ENCODE results near the gene BRICD5.
"Not testable (repeated sequence)": the region's sequence is repeated elsewhere in the genome, so short reads cannot be mapped to it uniquely, and the experiment has no call there.

The BRICD5 gene

DNA sequence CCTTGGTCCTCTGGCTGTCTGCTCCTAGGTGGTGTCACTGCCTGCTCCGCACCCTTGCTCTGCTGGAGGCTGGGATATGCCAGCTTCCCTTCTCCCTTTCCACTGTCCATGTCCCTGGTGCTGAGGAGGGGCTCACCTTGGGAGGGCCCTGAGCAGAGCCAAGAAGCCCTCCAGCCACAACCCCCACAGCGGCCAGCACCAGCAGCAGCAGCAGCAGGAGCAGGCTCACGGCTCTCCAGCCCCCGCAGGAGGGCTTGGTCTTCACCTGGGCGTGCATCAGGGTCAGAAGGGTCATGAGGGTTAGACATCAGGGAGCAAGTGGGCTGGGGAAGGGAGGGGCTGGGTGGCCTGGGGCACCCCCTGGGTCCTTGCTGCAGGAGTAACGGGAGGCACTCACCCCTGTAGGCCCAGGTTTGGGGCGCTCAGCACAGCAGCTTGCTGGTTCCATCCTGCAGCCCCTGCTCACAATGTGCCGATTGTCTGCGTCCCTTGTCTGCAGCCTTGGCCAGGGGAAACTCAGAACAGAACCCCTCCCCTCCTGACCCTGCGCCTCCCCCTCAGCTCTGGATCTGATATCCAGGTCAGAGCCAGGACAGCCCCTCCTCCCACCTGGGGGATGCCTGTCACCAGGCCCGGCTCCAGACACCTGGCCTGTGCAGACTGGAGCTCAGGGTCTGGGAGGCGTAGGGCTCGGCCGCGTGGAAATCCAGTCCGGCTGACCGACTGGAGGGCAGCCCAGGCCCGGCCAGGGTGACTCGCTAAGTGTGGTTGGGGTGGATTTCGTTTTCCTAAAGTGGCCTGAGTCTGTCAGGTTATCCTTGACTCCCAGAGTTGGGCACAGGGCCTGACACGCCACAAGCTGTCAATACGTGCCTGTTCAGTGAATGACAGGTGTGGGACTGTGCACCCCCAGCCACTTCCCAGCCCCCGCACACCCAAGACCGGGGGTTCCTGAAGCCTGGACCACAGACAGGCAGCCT lies at the start of gene BRICD5:
BRICD5 (minus strand) TSS at position 478 of the 980 bp plus-strand sequence; CDS start at position 448, 30 bp downstream.
- DNase-seq = no peak

DNA sequence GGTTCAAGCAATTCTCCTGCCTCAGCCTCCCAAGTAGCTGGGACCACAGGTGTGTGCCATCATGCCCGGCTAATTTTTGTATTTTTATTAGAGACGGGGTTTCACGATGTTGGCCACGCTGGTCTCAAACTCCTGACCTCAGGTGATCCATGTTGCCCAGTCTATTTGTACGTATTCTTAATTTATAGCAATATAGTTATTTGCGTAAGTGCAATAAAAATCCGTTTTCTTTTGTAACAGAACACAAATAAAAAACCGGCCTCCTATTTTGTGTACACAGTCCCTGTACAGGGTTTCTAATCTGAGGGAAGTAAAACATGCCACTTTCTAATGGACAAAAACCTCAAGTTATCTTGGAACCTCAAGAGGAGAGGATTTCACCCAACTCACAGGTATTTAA lies 49.6 kb upstream of the BRICD5 start:
- DNase-seq = no peak

DNA sequence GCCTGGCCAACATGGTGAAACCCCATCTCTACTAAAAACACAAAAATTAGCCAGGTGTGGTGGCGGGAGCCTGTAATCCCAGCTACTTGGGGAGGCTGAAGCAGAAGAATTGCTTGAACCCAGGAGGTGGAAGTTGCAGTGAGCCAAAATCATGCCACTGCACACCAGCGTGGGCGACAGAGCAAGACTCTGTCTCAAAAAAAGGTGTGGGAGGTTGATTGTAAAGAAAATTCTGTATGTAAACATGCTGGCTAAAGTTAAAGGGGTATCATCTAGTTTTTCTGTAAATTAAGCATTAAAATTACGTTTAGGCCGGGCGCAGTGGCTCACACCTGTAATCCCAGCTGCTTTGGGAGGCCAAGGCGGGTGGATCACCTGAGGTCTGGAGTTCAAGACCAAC lies 47.9 kb upstream of the BRICD5 start:
- not testable (repeated sequence) for DNase-seq

DNA sequence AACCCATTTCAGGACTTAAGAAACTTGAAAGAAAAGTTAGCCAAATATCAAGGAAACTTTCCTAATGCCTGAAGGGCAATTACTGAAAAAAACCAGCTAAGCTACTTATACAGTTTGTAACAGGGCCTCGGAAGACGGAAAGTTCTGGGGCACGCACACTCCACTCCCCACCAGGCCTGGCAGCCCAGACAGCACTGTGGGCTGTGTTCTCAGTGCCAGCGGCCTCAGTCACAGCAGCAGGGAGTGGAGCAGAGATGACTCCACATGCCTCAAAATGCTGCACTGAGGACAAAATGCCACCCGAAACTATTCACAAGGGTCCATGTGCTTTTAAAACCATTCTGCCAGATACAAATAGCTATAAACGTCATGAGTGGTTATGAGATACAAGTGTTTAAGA lies 47.1 kb upstream of the BRICD5 start:
- DNase-seq = no peak

DNA sequence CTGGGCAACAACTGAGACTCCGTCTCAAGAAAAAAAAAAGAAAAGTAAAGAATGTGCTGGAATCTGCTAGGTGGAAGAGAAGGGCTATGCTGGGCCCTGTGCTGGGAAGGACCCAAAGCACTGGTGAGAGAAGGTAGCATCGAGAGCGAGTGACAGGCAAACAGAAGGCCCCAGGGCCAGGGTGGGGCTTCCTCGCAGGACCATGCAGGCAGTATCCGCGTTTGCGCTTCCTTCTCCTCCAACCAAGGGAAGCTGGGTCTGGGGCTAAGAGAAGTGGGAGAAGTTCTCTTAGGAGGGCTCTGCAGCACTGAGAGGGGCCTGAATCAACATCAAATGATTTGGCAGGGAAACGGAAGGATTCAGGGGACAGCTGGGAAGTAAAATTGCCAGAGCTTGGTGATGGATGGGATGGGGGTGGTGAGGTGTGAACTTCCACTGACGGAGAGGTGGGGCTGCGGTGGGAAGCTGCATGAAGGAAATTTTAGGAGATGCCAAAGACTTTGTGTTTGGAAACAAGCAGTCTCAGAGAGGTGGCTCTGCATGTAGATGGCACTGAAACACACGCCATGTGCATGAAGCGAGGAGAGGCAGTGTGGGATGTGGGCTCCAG lies 46.0 kb upstream of the BRICD5 start:
- DNase-seq = no peak

DNA sequence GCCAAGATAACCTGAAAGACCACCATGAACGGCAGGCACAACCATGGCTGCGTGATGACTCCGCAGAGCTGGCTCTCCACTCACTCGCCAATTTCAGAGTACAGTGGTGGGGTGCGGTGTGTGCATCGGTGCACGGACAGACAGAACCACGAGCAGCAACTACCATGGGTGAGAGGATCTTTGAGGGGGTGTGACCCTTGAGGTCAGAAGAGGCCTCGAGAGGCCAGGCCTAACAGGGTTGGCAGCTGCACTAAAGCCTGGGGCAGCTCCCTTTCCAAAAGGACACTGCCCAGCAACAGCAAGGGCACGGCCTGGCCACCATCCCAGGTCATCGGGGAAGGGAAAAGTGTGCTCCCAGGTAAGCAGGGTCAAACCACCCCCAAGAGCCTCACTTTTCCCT lies 42.6 kb upstream of the BRICD5 start:
- no peak for DNase-seq

DNA sequence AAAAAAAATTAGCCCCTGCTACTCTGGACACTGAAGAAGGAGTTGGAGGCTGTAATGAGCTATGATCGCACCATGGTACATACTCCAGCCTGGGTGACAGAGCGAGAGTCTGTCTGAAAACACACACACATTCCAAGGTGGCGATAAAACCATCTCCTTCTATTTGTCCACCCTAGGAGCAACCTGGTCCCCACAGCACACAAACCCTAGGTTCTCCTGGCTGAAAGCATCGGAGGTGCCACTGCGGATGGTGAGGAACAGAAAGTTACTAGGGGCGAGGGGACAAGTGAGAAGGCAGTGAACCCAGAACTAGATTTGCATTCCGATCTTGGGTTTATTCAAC lies 42.1 kb upstream of the BRICD5 start:
- DNase-seq = no peak

DNA sequence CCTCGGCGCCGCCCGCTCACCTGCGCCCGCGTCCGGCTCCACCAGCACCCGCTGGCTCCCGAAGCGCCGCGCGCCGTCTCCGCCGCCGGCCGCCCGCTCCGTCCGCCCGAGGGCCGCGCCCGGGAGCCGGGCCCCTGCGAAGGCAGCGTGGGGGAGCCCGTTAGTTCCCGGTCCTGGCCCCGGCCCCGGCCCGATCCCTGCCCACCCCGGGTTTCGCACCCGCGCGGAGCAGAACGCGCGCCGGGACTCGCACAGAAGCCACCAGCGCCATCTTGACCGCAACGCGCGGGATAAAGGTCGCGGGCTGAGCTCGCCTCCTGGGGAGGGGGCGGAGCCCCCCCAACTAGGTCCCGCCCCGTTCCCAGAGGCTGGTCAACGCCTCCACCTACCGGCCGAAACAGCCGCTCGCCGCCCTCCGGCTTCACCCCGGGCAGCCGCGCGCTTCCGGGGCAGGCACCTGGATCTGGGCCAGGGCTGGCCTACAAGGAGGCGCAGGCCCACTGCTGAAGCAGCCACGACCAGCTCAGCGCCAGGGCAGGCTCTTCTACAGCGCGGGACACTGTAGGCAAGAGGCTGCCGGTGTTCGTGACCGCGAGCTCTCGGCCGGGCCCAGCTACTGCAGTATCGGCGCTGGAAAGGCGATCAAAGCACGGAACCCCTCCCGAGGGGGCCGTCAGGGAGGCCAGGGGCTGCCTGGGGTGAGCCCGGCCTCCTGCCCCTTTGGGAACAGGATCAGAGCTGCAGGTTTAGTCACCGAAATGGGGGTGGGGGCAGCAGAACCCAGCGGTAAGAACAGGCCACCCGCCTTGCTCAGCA lies 40.8 kb upstream of the BRICD5 start, which contains the start of gene ECI1:
ECI1 (minus strand) TSS at position 292 of the 816 bp plus-strand sequence; CDS start at position 271, 21 bp downstream.
- DNase-seq = peak; percentile 93

DNA sequence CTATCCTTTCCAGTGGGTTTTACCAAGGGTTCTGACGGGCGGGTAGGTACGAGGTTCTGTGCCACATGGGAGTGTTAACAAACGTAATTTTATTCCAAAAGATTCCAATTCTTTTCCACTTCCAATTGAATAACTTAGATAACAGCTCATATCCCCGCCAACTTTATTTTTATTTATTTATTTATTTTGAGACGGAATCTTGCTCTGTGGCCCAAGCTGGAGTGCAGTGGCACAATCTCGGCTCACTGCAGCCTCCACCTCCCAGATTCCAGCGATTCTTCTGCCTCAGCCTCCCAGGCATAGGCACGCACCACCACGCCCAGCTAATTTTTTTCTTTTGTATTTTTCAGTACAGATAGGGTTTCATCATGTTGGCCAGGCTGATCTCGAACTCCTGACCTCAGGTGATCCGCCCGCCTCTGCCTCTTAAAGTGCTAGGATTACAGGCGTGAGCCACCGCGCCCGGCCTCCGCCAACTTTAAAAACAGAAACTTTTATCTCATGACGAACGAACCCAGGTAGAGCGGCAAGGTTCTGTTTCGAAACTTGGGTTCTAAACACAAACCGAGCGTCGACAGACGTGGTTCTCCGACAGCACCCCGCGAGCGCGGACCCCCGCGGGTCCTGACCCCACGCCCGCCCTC lies 40.1 kb upstream of the BRICD5 start:
- peak; percentile 83 for DNase-seq

DNA sequence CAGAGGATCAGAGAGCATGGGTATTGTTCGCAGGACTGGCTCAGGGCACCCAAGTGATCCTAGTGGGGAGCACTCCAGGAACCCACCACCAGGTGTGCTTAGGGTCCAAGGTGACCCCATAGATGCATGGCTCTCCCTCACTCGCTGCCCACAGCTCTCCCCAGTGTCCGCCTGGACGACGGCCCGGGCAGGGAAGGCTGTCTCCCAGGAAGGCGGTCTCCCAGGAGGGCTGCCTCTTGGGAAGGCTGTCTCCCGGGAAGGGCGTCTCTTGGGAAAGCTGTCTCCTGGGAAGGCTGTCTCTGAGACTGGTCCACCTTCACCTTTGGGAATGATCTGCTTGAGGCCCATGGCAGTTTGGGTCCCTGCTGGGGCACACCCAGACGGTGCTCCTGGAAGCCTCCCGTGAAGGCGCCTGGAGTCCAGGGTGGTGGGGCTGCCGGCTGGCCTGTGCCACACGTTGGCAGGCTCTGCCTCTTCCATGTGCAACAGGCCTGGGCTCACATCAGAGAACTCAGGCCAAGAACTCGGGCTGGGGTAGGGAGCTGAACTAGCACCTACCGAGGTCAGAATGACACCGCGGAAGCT lies 35.7 kb upstream of the BRICD5 start:
- DNase-seq = no peak

DNA sequence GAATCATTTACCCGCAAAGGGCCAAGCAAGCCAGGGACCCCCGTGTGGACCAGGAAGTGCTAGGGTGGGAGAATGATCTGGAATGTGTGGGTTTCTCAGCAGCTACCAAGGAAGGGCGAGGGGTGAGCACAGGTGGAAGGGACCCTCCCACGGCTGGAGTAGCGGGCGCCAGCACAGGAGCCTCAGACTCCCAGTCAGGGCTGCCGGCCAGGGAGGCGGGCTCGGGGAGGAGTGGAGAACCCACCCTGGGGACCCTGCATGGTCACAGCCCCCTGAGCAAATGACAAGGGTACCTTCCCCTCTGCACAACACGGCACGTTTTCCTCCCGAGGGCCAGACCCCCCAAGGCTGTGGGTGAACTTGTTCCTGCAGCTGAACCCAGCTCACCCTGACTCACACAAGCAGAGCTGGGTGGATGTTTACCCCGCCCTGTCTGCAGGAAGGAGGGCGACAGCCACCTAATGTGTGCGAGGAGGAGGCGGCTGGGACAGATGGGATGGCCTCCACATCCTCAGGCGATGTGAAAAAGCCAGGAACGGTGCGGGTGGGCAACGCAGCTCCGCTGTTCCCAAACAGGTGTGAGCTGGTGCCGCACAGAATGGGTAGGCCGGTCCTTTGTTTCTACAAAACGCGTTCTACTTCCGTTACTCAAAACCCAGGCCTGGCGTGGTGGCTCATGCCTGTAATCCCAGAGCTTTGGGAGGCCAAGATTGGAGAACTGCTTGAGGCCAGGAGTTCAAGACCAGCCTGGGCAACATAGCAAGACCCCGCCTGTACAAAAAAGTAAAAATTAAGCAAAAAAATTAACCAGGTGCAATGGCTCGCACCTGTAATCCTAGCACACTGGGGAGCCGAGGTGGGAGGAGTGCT lies 34.5 kb upstream of the BRICD5 start:
- no peak for DNase-seq

DNA sequence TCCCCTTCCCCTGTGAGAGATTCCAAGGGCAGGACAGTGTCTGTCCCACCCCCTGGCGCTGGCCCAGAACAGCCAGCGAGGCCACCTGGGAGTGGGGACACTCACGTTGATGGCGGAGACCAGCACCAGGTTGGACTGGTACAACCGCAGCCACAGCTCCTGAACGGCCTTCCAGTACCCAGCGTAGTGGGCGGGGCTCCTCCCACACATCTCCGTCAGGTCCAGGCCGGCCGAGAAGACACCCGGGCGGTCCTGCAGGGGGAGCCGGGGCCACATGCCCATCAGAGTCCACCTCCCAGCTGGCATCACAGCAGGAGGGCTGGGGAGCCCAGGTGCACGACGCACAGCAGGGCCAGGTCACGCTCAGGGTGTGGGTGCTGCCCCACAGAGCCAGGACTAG lies 33.6 kb upstream of the BRICD5 start:
- DNase-seq = no peak

DNA sequence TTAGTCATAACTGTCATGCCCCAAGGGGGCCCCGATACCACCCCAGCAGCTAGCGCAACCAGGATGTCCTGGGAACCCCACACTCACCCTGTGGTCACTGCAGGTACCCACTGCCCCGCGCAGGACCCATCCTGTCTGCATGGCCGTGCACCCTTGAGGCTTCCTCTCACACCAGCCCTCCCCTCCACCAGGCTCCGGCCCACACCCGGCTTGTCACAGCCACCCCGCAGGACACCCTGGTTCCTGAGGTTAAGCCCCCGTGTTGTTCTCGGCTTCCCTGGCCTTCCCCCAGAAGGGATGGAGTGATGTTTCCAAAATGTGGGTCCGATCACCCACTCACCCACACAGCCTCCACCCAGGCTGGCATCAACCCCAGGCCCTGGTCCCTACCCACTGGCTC lies 33.1 kb upstream of the BRICD5 start:
- no peak for DNase-seq

DNA sequence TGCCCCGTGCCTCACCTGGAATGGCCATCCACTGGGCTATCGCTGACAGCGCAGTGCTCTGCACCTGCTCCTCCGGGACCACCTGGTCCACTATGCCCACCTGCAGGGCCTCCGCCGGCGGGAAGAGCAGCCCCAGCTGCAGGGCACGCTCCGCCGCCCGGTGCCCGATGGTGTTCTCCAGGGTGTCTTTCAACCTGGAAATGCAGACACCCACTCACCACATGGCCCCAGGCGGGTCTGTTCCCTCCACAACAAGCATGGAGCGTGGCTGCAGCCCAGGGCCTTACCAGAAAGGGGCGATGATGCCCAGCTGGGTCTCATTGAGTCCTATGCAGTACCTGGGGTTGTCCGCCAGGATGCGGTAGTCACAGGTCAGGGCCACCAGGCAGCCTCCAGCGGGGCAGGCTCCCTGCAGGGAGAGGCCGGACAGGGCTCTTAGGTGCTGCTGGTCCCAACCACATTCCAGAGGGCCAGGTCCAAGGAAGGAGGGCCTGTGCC lies 32.4 kb upstream of the BRICD5 start:
- no peak for DNase-seq

DNA sequence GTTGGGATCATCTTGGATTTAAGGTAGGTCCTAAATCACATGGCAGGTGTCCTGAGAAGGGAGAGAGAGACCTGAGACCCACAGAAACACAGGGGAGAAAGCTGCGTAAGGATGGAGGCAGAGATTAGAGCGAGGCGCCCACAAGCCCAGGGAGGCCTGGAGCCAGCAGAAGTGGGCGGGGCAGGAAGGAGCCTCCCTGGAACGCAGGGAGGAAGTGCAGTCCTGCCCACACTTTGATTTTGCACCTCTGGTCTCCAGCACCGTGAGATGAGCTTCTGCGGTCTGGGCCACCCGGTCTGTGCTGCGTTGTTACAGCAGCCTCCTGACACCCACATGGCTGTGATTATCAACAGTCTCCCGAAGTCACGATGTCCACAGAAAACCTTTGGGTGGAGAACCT lies 31.9 kb upstream of the BRICD5 start:
- DNase-seq = no peak

DNA sequence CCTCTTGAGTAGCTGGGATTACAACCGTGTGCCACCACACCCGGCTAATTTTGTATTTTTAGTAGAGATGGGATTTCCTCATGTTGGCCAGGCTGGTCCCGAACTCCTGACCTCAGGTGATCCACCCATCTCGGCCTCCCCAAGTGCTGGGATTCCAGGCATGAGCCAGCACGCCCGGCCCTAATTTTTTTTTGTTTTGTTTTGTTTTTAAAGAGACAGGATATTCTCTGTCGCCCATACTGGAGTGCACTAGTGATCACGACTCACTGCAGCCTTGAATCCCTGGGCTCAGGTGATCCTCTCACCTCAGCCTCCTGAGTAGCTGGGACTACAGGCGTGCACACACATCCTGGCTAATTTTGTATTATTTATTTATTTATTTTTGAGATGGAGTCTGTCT lies 29.7 kb upstream of the BRICD5 start:
- DNase-seq = not testable (repeated sequence)

DNA sequence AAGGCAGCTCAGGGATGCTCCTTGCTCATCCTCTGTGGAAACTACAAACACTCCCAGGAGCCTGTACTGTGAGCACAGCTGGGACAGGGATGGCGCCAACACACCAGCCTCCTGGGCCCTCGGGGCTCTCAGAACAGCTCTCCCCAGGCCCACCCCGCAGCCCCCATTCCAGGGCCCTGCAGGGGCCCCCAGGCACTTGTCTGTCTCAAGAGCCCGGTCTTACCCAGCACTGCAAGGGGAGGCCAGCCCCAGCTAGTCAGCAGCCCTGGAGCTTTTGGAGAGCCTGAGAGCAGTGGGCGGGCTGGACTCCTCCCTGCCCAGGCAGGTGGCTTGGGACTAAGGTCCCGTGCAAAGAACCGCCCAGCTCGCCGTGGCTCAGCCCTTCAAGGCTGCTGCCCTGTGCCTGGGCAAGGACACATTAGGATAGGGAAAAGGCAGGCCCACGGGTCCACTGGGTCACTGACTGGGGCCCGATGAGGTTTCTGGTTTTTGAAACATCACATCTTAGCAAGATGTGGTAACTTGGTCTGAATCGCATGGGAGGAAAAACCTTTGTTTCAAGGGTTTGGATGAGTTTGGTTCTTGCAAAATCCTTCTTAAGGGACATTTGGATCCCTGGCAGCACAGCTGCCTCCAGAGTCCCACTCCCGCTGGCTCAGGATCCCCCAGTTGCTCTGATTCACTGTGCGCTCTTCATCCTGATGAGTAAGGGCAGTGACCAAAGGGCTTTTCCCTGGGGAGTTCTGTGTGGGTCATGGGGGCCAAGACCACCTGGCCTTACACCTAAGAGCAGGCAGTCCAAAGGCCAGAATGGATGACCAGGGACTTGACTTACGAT lies 28.4 kb upstream of the BRICD5 start:
- no peak for DNase-seq

DNA sequence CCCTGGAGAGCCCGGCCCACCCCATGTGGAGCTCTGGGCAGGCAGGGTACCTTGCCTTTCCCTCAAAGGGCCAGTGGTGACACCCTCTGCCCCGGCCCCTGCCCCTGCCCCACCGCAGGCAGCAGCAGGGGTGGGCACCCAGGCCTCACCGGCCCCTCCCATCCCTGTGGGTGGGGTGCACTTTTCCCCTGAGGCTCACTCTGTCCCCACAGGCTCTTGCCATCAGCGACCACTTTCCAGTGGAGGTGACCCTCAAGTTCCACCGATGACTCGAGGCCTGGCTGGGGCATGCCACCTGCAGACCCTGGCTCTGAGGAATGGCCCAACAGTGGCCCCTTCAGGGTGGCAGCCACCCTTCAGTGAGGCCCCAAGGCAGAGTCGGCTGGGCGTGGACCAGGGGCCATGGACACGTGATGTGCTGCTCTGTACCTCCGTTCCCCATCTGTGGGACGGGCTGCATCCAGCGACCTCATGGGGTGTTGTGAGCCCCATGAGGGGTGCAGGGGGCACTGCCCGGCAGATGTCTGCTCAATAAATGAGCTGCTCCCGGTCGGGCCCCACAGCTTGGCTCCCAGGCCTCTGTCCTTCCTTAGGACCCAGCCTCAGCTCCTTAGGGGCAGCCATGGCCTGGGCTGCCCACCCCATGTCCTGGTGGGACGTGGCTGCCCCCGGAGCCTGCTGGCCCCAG lies 27.6 kb upstream of the BRICD5 start:
- no peak for DNase-seq

DNA sequence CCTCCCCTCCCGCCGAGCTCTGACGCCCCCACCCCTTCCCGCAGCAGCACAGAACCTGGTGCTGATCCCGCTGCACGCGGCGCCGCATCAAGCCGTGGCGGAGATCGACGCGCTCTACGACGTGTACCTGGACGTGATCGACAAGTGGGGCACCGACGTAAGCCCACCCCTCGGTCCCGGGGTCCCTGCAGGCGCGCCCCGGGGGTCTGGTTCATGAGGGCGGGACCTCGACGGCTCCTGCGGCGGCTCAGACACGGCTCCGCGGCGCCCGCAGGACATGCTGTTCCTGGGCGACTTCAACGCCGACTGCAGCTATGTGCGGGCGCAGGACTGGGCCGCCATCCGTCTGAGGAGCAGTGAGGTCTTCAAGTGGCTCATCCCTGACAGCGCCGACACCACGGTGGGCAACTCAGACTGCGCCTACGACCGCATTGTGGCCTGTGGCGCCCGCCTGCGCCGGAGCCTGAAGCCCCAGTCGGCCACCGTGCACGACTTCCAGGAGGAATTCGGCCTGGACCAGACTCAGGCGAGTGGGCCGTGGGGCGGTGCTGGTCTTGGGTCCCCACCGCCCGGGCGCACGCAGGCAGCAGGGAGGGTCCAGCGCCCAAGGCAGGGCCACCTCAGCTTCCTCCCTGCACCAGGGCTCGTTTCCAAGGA lies 27.0 kb upstream of the BRICD5 start:
- no peak for DNase-seq
